ENCODE data around the gene NFAT5.

DNA sequence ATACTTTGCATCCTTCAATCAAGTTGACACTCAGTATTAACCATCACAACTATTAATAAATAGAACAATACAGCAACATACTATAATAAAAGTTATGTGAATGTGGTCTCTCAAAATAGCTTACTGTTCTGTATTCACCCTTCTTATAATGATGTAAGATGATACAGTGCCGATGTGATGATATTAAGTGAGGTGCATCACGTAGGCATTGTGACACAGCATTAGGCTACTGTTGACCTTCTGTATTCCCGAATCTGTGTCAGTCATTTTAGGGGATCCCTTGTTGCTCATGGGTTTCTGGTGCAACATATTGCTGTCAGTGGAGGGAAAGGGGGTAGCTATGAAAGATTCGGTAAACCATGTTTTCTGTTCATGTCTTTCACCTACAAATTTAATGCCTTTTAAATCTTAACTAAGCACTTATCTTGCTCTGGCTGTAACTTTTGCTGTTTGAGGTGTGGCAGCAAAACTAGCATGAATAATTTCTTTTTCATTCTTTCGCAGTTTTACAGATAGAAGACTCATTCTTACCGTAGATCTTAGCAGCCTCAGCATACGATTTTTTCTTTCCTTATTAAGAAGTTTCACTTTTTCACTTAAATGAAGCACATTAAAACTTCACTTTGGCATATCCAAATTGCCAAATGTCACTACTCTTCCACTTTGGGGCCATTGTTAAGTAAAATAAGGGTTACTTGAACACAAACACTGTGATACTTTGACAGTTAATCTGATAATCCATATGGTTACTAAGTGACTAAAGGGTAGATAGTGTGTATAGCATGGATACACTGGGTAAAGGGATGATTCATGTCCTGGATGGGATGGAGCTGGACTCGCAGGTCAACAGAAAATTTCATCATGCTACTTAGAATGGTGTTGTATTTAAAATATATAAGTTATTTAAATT lies 29.6 kb downstream of the NFAT5 start:
- TF ChIP-seq, protein P1, sequence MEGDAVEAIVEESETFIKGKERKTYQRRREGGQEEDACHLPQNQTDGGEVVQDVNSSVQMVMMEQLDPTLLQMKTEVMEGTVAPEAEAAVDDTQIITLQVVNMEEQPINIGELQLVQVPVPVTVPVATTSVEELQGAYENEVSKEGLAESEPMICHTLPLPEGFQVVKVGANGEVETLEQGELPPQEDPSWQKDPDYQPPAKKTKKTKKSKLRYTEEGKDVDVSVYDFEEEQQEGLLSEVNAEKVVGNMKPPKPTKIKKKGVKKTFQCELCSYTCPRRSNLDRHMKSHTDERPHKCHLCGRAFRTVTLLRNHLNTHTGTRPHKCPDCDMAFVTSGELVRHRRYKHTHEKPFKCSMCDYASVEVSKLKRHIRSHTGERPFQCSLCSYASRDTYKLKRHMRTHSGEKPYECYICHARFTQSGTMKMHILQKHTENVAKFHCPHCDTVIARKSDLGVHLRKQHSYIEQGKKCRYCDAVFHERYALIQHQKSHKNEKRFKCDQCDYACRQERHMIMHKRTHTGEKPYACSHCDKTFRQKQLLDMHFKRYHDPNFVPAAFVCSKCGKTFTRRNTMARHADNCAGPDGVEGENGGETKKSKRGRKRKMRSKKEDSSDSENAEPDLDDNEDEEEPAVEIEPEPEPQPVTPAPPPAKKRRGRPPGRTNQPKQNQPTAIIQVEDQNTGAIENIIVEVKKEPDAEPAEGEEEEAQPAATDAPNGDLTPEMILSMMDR (conservative IDR thresholded peaks at IDR 0.05; ENCODE audit: low read length) = no peak
- TF ChIP-seq EZH2phosphoT487 (IDR thresholded peaks at IDR 0.05; ENCODE audit: borderline replicate concordance, low read depth, low read length) = no peak
